GM19395 (cell line): ENCODE data around the gene CLDN19.
"Not testable (repeated sequence)": the region's sequence is repeated elsewhere in the genome, so short reads cannot be mapped to it uniquely, and the experiment has no call there.

Experiments
- ATAC-seq: cut with Tn5 transposase; IDR thresholded peaks from one replicate; pipeline ENCODE4 v1.9.1; 2021; ENCODE audit warnings: mild to moderate bottlenecking, moderate library complexity; ENCODE audit not compliant: unreplicated experiment

The CLDN19 gene

GRCh38 chr1:42714441-42714840 lies 25.6 kb downstream of the CLDN19 start:
- not testable (repeated sequence) for ATAC-seq

- no peak for ATAC-seq
Observed at GRCh38 chr1:42713293-42713692, 26.7 kb downstream of the CLDN19 start.

GRCh38 chr1:42712808-42713207 lies 27.2 kb downstream of the CLDN19 start:
- not testable (repeated sequence) for ATAC-seq

- no peak for ATAC-seq
Observed at GRCh38 chr1:42703888-42704464, 36.1 kb downstream of the CLDN19 start.

- no peak for ATAC-seq
Observed at GRCh38 chr1:42700006-42700405, 40.0 kb downstream of the CLDN19 start.

GRCh38 chr1:42698081-42698813 lies 41.8 kb downstream of the CLDN19 start:
- ATAC-seq, result no peak

- no peak for ATAC-seq
Observed at GRCh38 chr1:42692911-42693310, 47.1 kb downstream of the CLDN19 start.

GRCh38 chr1:42692461-42692860 lies 47.6 kb downstream of the CLDN19 start:
- ATAC-seq, result no peak

- ATAC-seq, result no peak
Observed at GRCh38 chr1:42691157-42691498, 48.9 kb downstream of the CLDN19 start.

GRCh38 chr1:42690477-42691156 lies 49.4 kb downstream of the CLDN19 start:
- no peak for ATAC-seq

GRCh38 chr1:42689912-42690311 lies 50.1 kb downstream of the CLDN19 start:
- ATAC-seq, result no peak

GRCh38 chr1:42686418-42686817 lies 53.6 kb downstream of the CLDN19 start:
- no peak for ATAC-seq

GRCh38 chr1:42684139-42684538 lies 55.9 kb downstream of the CLDN19 start:
- ATAC-seq, result no peak
